Psoas muscle (tissue), 8 donors: Measurements from ENCODE around the gene FHAD1. TPM values are rescaled to one million over a fixed set of nuclear protein-coding genes. Genes with fewer than 3 reads are reported as not detected.

Experiments
- ATAC-seq, 4 donors: fragments of 200-7000 bp; cut with Tn5 transposase; one replicate each; pipeline ENCODE4 v1.9.1; 2020; ENCODE audit warnings: moderate library complexity in 3 of 4, mild to moderate bottlenecking in 2 of 4
- DNase-seq, 2 donors: peaks; one replicate each; pipeline ENCODE4 v3.0.0-alpha.2; 2020
- H3K27ac ChIP-seq: fragments of 200-600 bp; one replicate; pipeline ENCODE4 v1.8.0; 2022
- H3K27me3 ChIP-seq, 3 donors: fragments of 200-600 bp in 1 of 3; one replicate each; pipeline versions ENCODE4 v1.6.1 to v1.8.0; 2013 to 2022; ENCODE audit warnings: low read length in 2 of 3, mild to moderate bottlenecking in 2 of 3, moderate library complexity in 1 of 3; ENCODE audit not compliant: insufficient read depth in 3 of 3
- H3K36me3 ChIP-seq, 2 donors: fragments of 200-600 bp in 1 of 2; one replicate each; pipeline versions ENCODE4 v1.6.1 to v1.8.0; 2013 to 2022; ENCODE audit warnings: low read depth in 1 of 2, mild to moderate bottlenecking in 1 of 2, moderate library complexity in 1 of 2; ENCODE audit not compliant: insufficient read depth in 1 of 2
- H3K4me1 ChIP-seq: fragments of 200-600 bp; one replicate; pipeline ENCODE4 v1.8.0; 2022
- H3K4me3 ChIP-seq: fragments of 200-600 bp; one replicate; pipeline ENCODE4 v1.8.0; 2022; ENCODE audit warnings: mild to moderate bottlenecking
- H3K9me3 ChIP-seq: fragments of 200-600 bp; one replicate; pipeline ENCODE4 v1.8.0; 2022
- WGBS, 3 donors: extraction: QIAGEN DNeasy Blood & Tissue Kit; methylation state at CpG; one replicate each; pipeline versions ENCODE4 v1.1.6 to v1.1.7; 2013; 5-methylcytosine and 5-hydroxymethylcytosine counted together
- intact Hi-C, 2 donors: fragments of 100-400 bp; cut with DNase I; formaldehyde crosslinking; loops; one replicate each; pipeline versions ENCODE4 v1.11.0 to v1.14.2; 2022
- polyA plus RNA-seq, 3 donors: library from polyadenylated mRNA; stranded (reverse); fragments of 200-250 nt; gene quantifications; one replicate each; pipeline ENCODE4 v1.2.3, GENCODE V29; 2013
- total RNA-seq, 4 donors: library from RNA; stranded (reverse); fragmentation: NEBNext Ultra II Directional in 2 of 4; extraction: Animal tissue kit (Norgen Biotek cat#: 25700) in 2 of 4; gene quantifications; one replicate each; pipeline versions ENCODE4 v1.2.1 to v1.2.4, GENCODE V29; 2021 to 2023
- TF ChIP-seq, protein P1 (sequence below): fragments of 200-600 bp; IDR thresholded peaks from one replicate; pipeline ENCODE4 v1.8.0; 2022; ENCODE audit warnings: antibody characterized with exemption
- donor health status: healthy with polysubstance abuse.
- donor health status: DM: no; HTN: no; CAD: no; lungs with moderate emphysema.
- donor health status: Bipolar disorder and iron deficiency.
- donor health status: healthy.
- donor health status: DM: yes; HTN: yes; CAD: no.
- donor health status: DM: no; HTN: no; CAD: no.
- donor health status: DM: no; HTN: no; CAD: no.
- donor health status: DM: yes; HTN: yes; CAD: no.

Gene FHAD1
- total and polyA plus RNA-seq, 7 donors, result 0.03 to 0.24 (median 0.06) TPM; not detected in 4

DNA sequence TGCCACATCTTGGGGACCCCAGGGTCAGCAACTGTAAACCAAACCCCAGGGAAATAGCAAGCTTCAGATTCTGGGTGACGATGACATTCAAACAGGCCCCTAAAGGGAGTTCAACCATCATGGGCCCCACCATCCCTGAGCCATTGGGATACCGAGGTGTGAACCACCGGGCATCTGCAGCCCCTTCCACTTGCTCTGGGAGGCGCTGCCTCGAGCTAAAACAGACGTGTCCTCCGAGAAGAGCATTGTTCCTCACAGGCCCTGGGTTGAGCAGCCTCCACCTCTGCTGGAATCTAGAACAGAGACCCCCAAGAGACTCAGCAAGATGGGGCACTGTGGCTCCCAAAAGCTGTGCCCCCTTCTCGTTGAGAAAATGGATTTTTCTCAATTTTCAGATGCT, 143.6 kb downstream of the FHAD1 start:
- H3K27ac ChIP-seq, result no peak overlapping the region
- no peaks in the 10 kb centered on the region for H3K36me3 ChIP-seq
- no peaks in the 10 kb centered on the region for H3K9me3 ChIP-seq
- WGBS, 3 donors, result 90 to 91% (median 91%) methylated on average over 8 of the region's 8 CpGs
- TF ChIP-seq, protein P1, sequence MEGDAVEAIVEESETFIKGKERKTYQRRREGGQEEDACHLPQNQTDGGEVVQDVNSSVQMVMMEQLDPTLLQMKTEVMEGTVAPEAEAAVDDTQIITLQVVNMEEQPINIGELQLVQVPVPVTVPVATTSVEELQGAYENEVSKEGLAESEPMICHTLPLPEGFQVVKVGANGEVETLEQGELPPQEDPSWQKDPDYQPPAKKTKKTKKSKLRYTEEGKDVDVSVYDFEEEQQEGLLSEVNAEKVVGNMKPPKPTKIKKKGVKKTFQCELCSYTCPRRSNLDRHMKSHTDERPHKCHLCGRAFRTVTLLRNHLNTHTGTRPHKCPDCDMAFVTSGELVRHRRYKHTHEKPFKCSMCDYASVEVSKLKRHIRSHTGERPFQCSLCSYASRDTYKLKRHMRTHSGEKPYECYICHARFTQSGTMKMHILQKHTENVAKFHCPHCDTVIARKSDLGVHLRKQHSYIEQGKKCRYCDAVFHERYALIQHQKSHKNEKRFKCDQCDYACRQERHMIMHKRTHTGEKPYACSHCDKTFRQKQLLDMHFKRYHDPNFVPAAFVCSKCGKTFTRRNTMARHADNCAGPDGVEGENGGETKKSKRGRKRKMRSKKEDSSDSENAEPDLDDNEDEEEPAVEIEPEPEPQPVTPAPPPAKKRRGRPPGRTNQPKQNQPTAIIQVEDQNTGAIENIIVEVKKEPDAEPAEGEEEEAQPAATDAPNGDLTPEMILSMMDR, result no peak
- no peak for ATAC-seq
- intact Hi-C loops, result no loop called here
- peaks cover 0 to 31% (median 0%) of the 10 kb centered on the region in 3 donors for H3K27me3 ChIP-seq
- H3K4me1 ChIP-seq, result no peaks in the 10 kb centered on the region
- H3K4me3 ChIP-seq, result no peak overlapping the region
- no peak for DNase-seq

DNA sequence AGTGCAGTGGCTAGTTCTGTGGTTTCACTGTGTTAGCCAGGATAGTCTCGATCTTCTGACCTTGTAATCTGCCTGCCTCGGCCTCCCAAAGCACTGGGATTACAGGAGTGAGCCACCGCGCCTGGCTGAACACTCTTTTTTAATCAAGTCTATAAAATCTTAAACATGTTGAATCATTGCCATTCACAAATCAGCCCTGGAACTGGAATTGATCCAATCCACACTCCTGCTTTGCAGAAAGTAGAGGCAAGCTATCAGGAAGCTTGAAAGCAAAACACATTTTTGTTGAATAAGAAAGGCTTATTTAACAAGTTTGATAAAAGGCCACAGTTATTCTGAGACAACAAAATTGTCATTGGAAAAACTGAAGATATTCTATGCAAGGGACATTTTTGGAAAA, 144.3 kb downstream of the FHAD1 start:
- intact Hi-C loops, result no loop called here
- H3K27me3 ChIP-seq, result peaks cover 0 to 24% (median 0%) of the 10 kb centered on the region in 3 donors
- no peaks in the 10 kb centered on the region for H3K9me3 ChIP-seq
- DNase-seq (no peak), ATAC-seq (no peak)
- H3K4me1 ChIP-seq, result no peaks in the 10 kb centered on the region
- H3K4me3 ChIP-seq, result no peak overlapping the region
- 81 to 85% (median 83%) methylated on average over 4 of the region's 4 CpGs for WGBS, 3 donors
- H3K27ac ChIP-seq, result no peak overlapping the region
- TF ChIP-seq, protein P1, result no peak
- no peaks in the 10 kb centered on the region for H3K36me3 ChIP-seq

DNA sequence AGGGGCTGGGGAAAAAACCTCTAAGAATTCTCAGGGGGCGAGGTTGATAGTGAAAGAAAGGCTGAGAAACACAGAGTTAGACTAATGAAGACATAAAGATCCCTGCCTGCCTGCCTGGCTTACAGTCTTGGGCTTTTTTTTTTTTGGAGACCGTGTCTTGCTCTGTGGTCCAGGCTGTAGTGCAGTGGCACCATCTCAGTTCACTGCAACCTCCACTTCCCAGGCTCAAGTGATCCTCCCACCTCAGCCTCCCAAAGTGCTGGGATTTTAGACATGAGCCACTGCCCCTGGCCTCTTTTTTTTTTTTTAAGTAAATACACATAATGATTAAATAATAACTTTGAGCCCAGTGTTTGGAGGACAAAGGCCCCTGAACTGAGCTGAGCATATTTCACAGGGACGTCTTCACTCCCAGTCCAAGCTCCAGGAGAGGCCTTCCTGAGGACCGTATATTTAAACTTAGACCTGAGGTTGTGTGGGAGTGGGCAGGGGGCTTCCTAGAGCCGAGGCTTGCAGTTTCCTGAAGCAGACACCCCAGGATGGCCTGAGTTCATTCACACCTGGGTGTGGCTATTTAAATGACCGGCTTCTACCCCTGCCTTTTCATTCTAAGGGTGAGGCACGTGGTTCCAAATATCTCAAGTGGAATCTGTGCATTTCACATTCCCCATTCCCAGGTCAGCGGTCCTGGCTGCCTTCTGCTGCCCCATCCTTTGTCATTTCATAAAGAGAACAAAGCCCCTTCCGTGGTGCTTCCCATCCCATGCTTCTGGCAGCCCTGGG, 146.6 kb downstream of the FHAD1 start:
- TF ChIP-seq, protein P1, result no peak
- intact Hi-C loops, result no loop called here
- H3K4me1 ChIP-seq, result no peaks in the 10 kb centered on the region
- H3K4me3 ChIP-seq, result no peak overlapping the region
- H3K27ac ChIP-seq, result no peak overlapping the region
- DNase-seq (no peak), ATAC-seq (no peak)
- no peaks in the 10 kb centered on the region for H3K36me3 ChIP-seq
- no peaks in the 10 kb centered on the region for H3K9me3 ChIP-seq
- peaks cover 0 to 11% (median 0%) of the 10 kb centered on the region in 3 donors for H3K27me3 ChIP-seq
- 73 to 75% (median 74%) methylated on average over 9 of the region's 9 CpGs for WGBS, 3 donors

DNA sequence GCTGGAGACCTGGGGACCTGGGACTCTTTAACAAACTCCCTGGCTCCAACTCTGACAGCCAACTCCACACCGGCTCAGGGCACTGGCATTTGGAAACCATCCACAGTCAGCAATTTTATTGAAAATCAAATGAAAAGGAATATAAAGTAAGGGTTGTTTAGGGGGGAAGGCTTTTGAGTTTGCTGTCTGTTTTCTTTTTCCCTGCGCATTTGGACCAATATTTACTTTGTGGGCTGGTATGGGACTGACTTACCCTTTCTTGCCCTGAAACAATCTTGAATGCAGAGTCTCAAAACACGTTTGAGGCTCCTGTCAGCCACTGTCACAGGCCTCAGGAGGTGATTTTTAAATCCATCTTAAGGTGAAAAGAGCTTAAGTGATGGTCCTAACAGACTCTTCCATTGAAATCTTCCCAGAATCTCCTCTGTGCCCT, 147.3 kb downstream of the FHAD1 start:
- Histone ChIP-seq H3K36me3 (no peaks in the 10 kb centered on the region), H3K4me3 (no peak overlapping the region), H3K9me3 (peaks cover 3% of the 10 kb centered on the region), H3K27me3 (peaks cover 0 to 5% (median 0%) of the 10 kb centered on the region in 3 donors), H3K27ac (no peak overlapping the region), H3K4me1 (no peaks in the 10 kb centered on the region)
- TF ChIP-seq, protein P1, result no peak
- ATAC-seq, result no peak
- whole genome bisulfite sequencing, 3 donors, result 58 to 63% (median 62%) methylated on average over 3 of the region's 3 CpGs
- no peak for DNase-seq
- intact Hi-C loops, result no loop called here
